Stomach (tissue), 4 donors: ENCODE measurements around the gene AK5.

Source experiments
- POLR2A ChIP-seq, 4 donors: fragments of 450-650 bp; IDR thresholded peaks; one replicate each; pipeline ENCODE4 v1.6.1; 2016; ENCODE audit warnings: antibody characterized with exemption in 4 of 4, control low read depth in 2 of 4, mild to moderate bottlenecking in 1 of 4, moderate library complexity in 1 of 4
- TF ChIP-seq, protein P1 (sequence below), 7 experiments: fragments of 450-650 bp in 4 of 7; fragments of 200-600 bp in 3 of 7; sonication (generic) in 3 of 7; IDR thresholded peaks; one replicate each; pipeline ENCODE4 v1.5.1; 2016 to 2019; ENCODE audit warnings: antibody characterized with exemption in 7 of 7, control low read depth in 2 of 7, mild to moderate bottlenecking in 1 of 7

- no peak for TF ChIP-seq POLR2A (IDR thresholded peaks at IDR 0.05)
- TF ChIP-seq, protein P1, sequence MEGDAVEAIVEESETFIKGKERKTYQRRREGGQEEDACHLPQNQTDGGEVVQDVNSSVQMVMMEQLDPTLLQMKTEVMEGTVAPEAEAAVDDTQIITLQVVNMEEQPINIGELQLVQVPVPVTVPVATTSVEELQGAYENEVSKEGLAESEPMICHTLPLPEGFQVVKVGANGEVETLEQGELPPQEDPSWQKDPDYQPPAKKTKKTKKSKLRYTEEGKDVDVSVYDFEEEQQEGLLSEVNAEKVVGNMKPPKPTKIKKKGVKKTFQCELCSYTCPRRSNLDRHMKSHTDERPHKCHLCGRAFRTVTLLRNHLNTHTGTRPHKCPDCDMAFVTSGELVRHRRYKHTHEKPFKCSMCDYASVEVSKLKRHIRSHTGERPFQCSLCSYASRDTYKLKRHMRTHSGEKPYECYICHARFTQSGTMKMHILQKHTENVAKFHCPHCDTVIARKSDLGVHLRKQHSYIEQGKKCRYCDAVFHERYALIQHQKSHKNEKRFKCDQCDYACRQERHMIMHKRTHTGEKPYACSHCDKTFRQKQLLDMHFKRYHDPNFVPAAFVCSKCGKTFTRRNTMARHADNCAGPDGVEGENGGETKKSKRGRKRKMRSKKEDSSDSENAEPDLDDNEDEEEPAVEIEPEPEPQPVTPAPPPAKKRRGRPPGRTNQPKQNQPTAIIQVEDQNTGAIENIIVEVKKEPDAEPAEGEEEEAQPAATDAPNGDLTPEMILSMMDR (IDR thresholded peaks at IDR 0.05) = no peak
These were observed 16.6 kb upstream of the AK5 start for GRCh38 chr1:77265180-77265579.
